ENCODE measurements around the gene FILIP1L.

Gene FILIP1L

GRCh38 chr3:100108464-100109079, 5.7 kb downstream of the FILIP1L start:
- Histone ChIP-seq H3K9me3 (ENCODE audit: control insufficient read depth, insufficient read depth, low read length) (no peaks in the 10 kb centered on the region), H3K27me3 (ENCODE audit: control insufficient read depth, insufficient read depth, low read length) (no peaks in the 10 kb centered on the region), H3K27ac (ENCODE audit: low read length) (no peak overlapping the region), H3K4me3 (ENCODE audit: low read length) (no peak overlapping the region), H3K4me1 (ENCODE audit: control insufficient read depth, insufficient read depth, low read length) (no peaks in the 10 kb centered on the region), H3K36me3 (ENCODE audit: control insufficient read depth, insufficient read depth, low read length) (no peaks in the 10 kb centered on the region)
- WGBS (ENCODE audit: insufficient coverage, insufficient read length) = no CpG with 5 or more reads among the region's 7 CpGs
- DNase-seq (ENCODE audit: low read depth, low spot score) = no peak

GRCh38 chr3:100107221-100107814, 7.0 kb downstream of the FILIP1L start:
- H3K9me3 ChIP-seq (ENCODE audit: control insufficient read depth, insufficient read depth, low read length) = no peaks in the 10 kb centered on the region
- H3K4me1 ChIP-seq (ENCODE audit: control insufficient read depth, insufficient read depth, low read length) = no peaks in the 10 kb centered on the region
- no peak overlapping the region for H3K27ac ChIP-seq (ENCODE audit: low read length)
- WGBS (ENCODE audit: insufficient coverage, insufficient read length) = no CpG with 5 or more reads among the region's 4 CpGs
- DNase-seq (ENCODE audit: low read depth, low spot score) = no peak
- no peaks in the 10 kb centered on the region for H3K27me3 ChIP-seq (ENCODE audit: control insufficient read depth, insufficient read depth, low read length)
- H3K4me3 ChIP-seq (ENCODE audit: low read length) = no peak overlapping the region
- H3K36me3 ChIP-seq (ENCODE audit: control insufficient read depth, insufficient read depth, low read length) = no peaks in the 10 kb centered on the region

- Histone ChIP-seq H3K36me3 (ENCODE audit: control insufficient read depth, insufficient read depth, low read length) (no peaks in the 10 kb centered on the region), H3K27me3 (ENCODE audit: control insufficient read depth, insufficient read depth, low read length) (no peaks in the 10 kb centered on the region), H3K9me3 (ENCODE audit: control insufficient read depth, insufficient read depth, low read length) (no peaks in the 10 kb centered on the region), H3K4me3 (ENCODE audit: low read length) (no peak overlapping the region), H3K27ac (ENCODE audit: low read length) (no peak overlapping the region), H3K4me1 (ENCODE audit: control insufficient read depth, insufficient read depth, low read length) (no peaks in the 10 kb centered on the region)
- DNase-seq (ENCODE audit: low read depth, low spot score) = no peak
Measured at GRCh38 chr3:100106531-100107141, 7.7 kb downstream of the FILIP1L start.

- Histone ChIP-seq H3K27me3 (ENCODE audit: control insufficient read depth, insufficient read depth, low read length) (no peaks in the 10 kb centered on the region), H3K27ac (ENCODE audit: low read length) (no peak overlapping the region), H3K4me3 (ENCODE audit: low read length) (no peak overlapping the region), H3K36me3 (ENCODE audit: control insufficient read depth, insufficient read depth, low read length) (no peaks in the 10 kb centered on the region), H3K4me1 (ENCODE audit: control insufficient read depth, insufficient read depth, low read length) (no peaks in the 10 kb centered on the region), H3K9me3 (ENCODE audit: control insufficient read depth, insufficient read depth, low read length) (no peaks in the 10 kb centered on the region)
- no peak for DNase-seq (ENCODE audit: low read depth, low spot score)
Measured at GRCh38 chr3:100106094-100106493, 8.2 kb downstream of the FILIP1L start.

GRCh38 chr3:100105501-100105900, 8.8 kb downstream of the FILIP1L start:
- H3K27me3 ChIP-seq (ENCODE audit: control insufficient read depth, insufficient read depth, low read length) = no peaks in the 10 kb centered on the region
- DNase-seq (ENCODE audit: low read depth, low spot score) = no peak
- no CpG with 5 or more reads among the region's 1 CpG for WGBS (ENCODE audit: insufficient coverage, insufficient read length)
- H3K27ac ChIP-seq (ENCODE audit: low read length) = no peak overlapping the region
- no peaks in the 10 kb centered on the region for H3K4me1 ChIP-seq (ENCODE audit: control insufficient read depth, insufficient read depth, low read length)
- H3K36me3 ChIP-seq (ENCODE audit: control insufficient read depth, insufficient read depth, low read length) = no peaks in the 10 kb centered on the region
- H3K9me3 ChIP-seq (ENCODE audit: control insufficient read depth, insufficient read depth, low read length) = no peaks in the 10 kb centered on the region
- H3K4me3 ChIP-seq (ENCODE audit: low read length) = no peak overlapping the region

GRCh38 chr3:100104817-100105413, 9.4 kb downstream of the FILIP1L start:
- Histone ChIP-seq H3K4me3 (ENCODE audit: low read length) (no peak overlapping the region), H3K27ac (ENCODE audit: low read length) (no peak overlapping the region), H3K27me3 (ENCODE audit: control insufficient read depth, insufficient read depth, low read length) (no peaks in the 10 kb centered on the region), H3K4me1 (ENCODE audit: control insufficient read depth, insufficient read depth, low read length) (no peaks in the 10 kb centered on the region), H3K36me3 (ENCODE audit: control insufficient read depth, insufficient read depth, low read length) (no peaks in the 10 kb centered on the region), H3K9me3 (ENCODE audit: control insufficient read depth, insufficient read depth, low read length) (no peaks in the 10 kb centered on the region)
- no peak for DNase-seq (ENCODE audit: low read depth, low spot score)

GRCh38 chr3:100104442-100104798, 9.9 kb downstream of the FILIP1L start:
- Histone ChIP-seq H3K9me3 (ENCODE audit: control insufficient read depth, insufficient read depth, low read length) (no peaks in the 10 kb centered on the region), H3K4me3 (ENCODE audit: low read length) (no peak overlapping the region), H3K36me3 (ENCODE audit: control insufficient read depth, insufficient read depth, low read length) (no peaks in the 10 kb centered on the region), H3K27ac (ENCODE audit: low read length) (no peak overlapping the region), H3K4me1 (ENCODE audit: control insufficient read depth, insufficient read depth, low read length) (no peaks in the 10 kb centered on the region), H3K27me3 (ENCODE audit: control insufficient read depth, insufficient read depth, low read length) (no peaks in the 10 kb centered on the region)
- DNase-seq (ENCODE audit: low read depth, low spot score) = no peak
- WGBS (ENCODE audit: insufficient coverage, insufficient read length) = no CpG with 5 or more reads among the region's 2 CpGs

GRCh38 chr3:100103558-100104441, 10.5 kb downstream of the FILIP1L start:
- Histone ChIP-seq H3K27me3 (ENCODE audit: control insufficient read depth, insufficient read depth, low read length) (no peaks in the 10 kb centered on the region), H3K27ac (ENCODE audit: low read length) (no peak overlapping the region), H3K9me3 (ENCODE audit: control insufficient read depth, insufficient read depth, low read length) (no peaks in the 10 kb centered on the region), H3K4me1 (ENCODE audit: control insufficient read depth, insufficient read depth, low read length) (no peaks in the 10 kb centered on the region), H3K36me3 (ENCODE audit: control insufficient read depth, insufficient read depth, low read length) (no peaks in the 10 kb centered on the region), H3K4me3 (ENCODE audit: low read length) (no peak overlapping the region)
- DNase-seq (ENCODE audit: low read depth, low spot score) = no peak
- WGBS (ENCODE audit: insufficient coverage, insufficient read length) = no CpG with 5 or more reads among the region's 4 CpGs

GRCh38 chr3:100102757-100103156, 11.5 kb downstream of the FILIP1L start:
- H3K9me3 ChIP-seq (ENCODE audit: control insufficient read depth, insufficient read depth, low read length) = no peaks in the 10 kb centered on the region
- DNase-seq (ENCODE audit: low read depth, low spot score) = no peak
- H3K4me1 ChIP-seq (ENCODE audit: control insufficient read depth, insufficient read depth, low read length) = no peaks in the 10 kb centered on the region
- H3K4me3 ChIP-seq (ENCODE audit: low read length) = no peak overlapping the region
- no peak overlapping the region for H3K27ac ChIP-seq (ENCODE audit: low read length)
- H3K27me3 ChIP-seq (ENCODE audit: control insufficient read depth, insufficient read depth, low read length) = no peaks in the 10 kb centered on the region
- WGBS (ENCODE audit: insufficient coverage, insufficient read length) = no CpG with 5 or more reads among the region's 1 CpG
- no peaks in the 10 kb centered on the region for H3K36me3 ChIP-seq (ENCODE audit: control insufficient read depth, insufficient read depth, low read length)

- WGBS (ENCODE audit: insufficient coverage, insufficient read length) = no CpG with 5 or more reads among the region's 2 CpGs
- no peaks in the 10 kb centered on the region for H3K27me3 ChIP-seq (ENCODE audit: control insufficient read depth, insufficient read depth, low read length)
- H3K4me1 ChIP-seq (ENCODE audit: control insufficient read depth, insufficient read depth, low read length) = no peaks in the 10 kb centered on the region
- no peak for DNase-seq (ENCODE audit: low read depth, low spot score)
- H3K36me3 ChIP-seq (ENCODE audit: control insufficient read depth, insufficient read depth, low read length) = no peaks in the 10 kb centered on the region
- no peak overlapping the region for H3K4me3 ChIP-seq (ENCODE audit: low read length)
- H3K9me3 ChIP-seq (ENCODE audit: control insufficient read depth, insufficient read depth, low read length) = no peaks in the 10 kb centered on the region
- no peak overlapping the region for H3K27ac ChIP-seq (ENCODE audit: low read length)
Measured at GRCh38 chr3:100100425-100100824, 13.9 kb downstream of the FILIP1L start.

Data from iPS DF 6.9 (cell line).